ENCODE data around the gene SLC6A3.

The SLC6A3 gene

DNA sequence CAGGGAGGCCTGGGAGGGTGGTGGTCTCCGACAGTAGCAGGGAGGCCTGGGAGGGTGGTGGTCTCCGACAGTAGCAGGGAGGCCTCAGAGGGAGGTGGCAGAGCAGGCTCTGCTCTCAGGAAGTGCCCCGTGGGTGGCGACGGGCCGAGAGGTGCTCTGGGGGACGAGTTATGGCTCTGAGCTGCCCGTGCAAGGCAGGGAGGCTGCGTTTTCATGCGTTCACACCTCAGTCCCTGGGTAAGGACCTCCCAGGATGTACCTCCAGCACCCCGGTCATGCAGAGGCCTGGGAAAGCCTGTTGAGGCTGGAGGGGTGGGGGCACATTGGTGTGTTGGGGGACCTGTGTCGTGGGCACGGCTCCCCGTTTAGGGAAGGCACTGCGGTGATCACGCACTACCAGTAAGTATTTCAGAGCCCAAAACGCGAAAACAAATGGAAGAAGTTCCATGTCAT, 63.0 kb downstream of the SLC6A3 start:
- in situ Hi-C loops (cut with MboI; ENCODE audit: low sequenced_read_pairs, unreplicated experiment), result no loop called here
- no peak for DNase-seq (ENCODE audit: low spot score)
- TF ChIP-seq, protein P1, sequence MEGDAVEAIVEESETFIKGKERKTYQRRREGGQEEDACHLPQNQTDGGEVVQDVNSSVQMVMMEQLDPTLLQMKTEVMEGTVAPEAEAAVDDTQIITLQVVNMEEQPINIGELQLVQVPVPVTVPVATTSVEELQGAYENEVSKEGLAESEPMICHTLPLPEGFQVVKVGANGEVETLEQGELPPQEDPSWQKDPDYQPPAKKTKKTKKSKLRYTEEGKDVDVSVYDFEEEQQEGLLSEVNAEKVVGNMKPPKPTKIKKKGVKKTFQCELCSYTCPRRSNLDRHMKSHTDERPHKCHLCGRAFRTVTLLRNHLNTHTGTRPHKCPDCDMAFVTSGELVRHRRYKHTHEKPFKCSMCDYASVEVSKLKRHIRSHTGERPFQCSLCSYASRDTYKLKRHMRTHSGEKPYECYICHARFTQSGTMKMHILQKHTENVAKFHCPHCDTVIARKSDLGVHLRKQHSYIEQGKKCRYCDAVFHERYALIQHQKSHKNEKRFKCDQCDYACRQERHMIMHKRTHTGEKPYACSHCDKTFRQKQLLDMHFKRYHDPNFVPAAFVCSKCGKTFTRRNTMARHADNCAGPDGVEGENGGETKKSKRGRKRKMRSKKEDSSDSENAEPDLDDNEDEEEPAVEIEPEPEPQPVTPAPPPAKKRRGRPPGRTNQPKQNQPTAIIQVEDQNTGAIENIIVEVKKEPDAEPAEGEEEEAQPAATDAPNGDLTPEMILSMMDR (IDR thresholded peaks at IDR 0.05; ENCODE audit: borderline replicate concordance, control extremely low read depth, extremely low read depth, insufficient read depth, missing control alignments), result no peak

DNA sequence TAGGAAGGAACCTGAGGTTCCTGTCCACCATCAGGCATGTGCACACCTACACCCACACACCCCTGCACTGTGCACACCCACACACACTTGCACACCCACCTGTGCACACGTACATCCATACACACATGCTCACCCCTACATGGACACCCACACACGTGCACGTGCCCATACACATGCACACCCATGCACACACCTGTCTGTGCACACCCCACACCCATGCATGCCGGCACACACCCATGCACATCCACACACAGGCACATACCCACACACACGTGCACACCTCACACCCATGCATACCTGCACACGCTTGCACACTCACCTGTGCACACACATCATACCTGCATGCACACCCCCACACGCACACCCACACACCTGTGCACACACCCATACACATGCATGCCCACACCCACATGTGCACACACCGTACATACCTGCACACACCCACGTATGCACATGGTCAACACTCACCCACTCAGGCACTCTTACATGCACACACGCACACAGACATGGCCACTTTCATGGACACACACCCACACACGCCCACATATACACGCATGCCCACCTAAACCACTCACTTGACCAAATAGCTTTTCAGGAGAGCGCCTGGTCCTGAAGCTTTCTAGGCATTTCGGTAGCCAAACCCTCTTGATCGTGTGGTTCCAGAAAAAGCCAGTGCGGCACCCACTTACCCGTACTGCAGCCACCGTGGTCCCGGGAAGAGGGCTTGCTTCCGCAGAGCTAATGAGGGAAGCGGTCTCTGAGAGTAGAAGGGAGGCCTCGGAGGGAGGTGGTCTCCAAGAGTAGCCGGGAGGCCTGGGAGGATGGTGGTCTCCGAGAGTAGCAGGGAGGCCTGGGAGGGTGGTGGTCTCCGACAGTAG, 63.6 kb downstream of the SLC6A3 start:
- TF ChIP-seq, protein P1 (IDR thresholded peaks at IDR 0.05; ENCODE audit: borderline replicate concordance, control extremely low read depth, extremely low read depth, insufficient read depth, missing control alignments), result no peak
- DNase-seq (ENCODE audit: low spot score), result no peak
- in situ Hi-C loops (cut with MboI; ENCODE audit: low sequenced_read_pairs, unreplicated experiment), result no loop called here

DNA sequence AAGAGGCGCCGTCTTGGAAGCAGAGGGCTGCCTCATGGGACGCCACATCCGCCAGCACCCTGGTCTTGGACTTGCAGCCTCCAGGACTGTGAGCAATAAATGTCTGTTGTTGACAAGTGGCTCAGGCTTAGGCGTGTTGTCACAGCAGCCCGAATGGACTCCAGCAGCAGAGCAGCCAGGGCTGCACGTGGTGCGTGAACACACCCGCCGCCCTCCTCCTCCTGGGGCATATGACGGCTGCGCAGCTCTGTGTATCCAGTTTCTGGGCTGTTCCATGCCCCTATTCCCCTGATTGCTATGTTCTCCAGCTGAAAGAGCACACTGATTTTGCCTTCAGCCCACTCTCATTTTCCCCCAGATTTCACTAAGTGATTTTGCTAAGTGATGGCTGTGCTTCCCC, 64.3 kb downstream of the SLC6A3 start:
- DNase-seq (ENCODE audit: low spot score), result no peak
- TF ChIP-seq, protein P1 (IDR thresholded peaks at IDR 0.05; ENCODE audit: borderline replicate concordance, control extremely low read depth, extremely low read depth, insufficient read depth, missing control alignments), result no peak
- in situ Hi-C loops (cut with MboI; ENCODE audit: low sequenced_read_pairs, unreplicated experiment), result no loop called here

DNA sequence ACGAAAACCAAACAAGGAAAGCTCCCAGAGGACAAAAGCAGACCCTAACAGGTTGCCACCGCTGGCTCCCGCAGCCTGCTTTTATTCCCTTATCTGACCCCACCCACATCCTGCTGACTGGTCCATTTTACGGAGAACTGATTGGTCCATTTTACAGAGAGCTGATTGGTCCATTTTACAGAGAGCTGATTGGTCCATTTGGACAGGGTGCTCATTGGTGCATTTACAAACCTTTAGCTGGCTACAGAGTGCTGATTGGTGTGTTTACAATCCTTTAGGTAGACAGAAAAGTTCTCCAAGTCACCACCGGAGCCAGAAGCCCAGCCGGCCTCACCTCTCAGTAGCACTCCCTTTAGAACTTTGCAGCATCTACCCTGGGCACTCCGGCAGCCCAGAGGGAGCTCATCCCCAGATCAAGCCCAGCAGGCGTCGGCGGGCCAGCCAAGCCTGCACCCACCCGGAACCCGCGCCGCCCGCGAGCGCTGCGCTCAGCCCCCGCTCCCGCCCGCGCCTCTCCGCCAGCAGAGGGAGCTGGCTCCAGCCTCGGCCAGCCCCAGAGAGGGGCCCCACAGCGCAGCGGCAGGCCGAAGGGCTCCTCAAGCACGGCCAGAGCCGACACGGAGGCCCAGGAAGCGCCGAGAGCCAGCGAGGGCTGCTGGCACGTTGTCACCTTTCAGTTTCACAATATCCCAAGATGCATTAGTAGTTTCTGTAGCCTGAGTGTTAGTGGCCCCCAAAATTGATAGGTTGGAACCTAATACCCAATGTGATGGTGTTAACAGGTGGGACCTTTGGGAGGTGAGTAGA, 65.0 kb downstream of the SLC6A3 start:
- DNase-seq (ENCODE audit: low spot score), result peak; percentile 58
- in situ Hi-C loops (cut with MboI; ENCODE audit: low sequenced_read_pairs, unreplicated experiment), result no loop called here
- TF ChIP-seq, protein P1 (IDR thresholded peaks at IDR 0.05; ENCODE audit: borderline replicate concordance, control extremely low read depth, extremely low read depth, insufficient read depth, missing control alignments), result peak; percentile 50

DNA sequence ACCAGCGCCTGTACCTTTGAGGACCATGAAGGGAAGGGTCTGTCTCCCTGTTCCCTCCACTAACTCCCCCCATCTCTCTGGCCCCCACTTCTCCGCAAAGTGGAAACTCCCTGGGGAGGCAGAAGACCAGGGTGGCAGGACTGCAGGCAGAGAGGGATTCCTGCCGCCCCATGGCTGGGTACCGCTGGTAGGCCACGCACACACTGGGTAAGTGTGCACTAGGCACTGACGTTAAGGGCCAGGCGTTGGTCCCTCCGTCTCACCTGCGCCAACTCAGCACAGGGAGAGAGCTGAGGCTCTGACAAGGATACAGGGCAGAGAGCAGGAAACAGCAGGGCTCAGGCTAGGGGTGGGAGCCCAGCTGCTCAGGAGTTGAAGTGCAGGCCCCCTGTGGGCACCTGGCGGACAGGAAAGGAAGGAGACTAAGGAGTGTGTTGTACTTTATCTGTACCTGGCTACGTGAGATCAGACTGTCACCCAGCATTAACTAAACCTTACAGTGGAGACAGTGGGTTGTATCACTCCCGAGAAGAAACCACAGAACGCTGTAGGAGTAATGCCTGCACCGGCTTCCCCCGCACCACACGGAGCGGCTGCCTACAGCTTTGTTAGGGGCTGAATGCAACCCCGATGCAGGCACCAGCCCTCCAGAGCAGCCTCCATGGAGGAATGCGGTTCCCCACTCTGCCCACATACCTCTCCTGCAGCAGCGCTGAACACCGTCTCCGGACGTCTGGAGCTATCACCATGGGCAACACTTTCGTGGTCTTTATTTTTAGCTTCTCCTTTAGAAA, 66.2 kb downstream of the SLC6A3 start:
- in situ Hi-C loops (cut with MboI; ENCODE audit: low sequenced_read_pairs, unreplicated experiment), result no loop called here
- DNase-seq (ENCODE audit: low spot score), result no peak
- TF ChIP-seq, protein P1 (IDR thresholded peaks at IDR 0.05; ENCODE audit: borderline replicate concordance, control extremely low read depth, extremely low read depth, insufficient read depth, missing control alignments), result no peak

DNA sequence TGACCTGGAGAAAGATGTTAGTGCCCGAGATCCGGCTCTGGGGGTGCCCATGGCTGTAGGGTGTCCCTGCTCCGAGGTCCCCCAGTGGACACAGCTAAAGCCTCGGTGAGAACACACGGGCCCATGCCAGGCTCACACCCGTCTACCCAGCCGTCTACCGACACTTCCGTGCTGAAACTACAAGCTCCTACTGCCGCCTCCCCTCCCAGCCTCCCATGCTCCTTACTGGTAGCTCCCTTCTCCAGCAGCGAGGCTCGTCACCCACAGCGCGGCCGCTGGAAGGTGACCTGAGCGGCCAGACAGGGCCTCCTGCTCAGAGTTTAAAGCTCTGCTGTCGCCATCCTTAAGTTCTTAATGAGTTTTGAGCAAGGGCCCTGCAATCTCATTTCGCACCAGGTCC, 67.1 kb downstream of the SLC6A3 start:
- in situ Hi-C loops (cut with MboI; ENCODE audit: low sequenced_read_pairs, unreplicated experiment), result no loop called here
- TF ChIP-seq, protein P1 (IDR thresholded peaks at IDR 0.05; ENCODE audit: borderline replicate concordance, control extremely low read depth, extremely low read depth, insufficient read depth, missing control alignments), result no peak
- DNase-seq (ENCODE audit: low spot score), result no peak
